ENCODE data around the gene TNRC18.
"Not testable (repeated sequence)": the region's sequence is repeated elsewhere in the genome, so short reads cannot be mapped to it uniquely, and the experiment has no call there.

GRCh38 chr7:5267829-5268228, 155.8 kb downstream of the TNRC18 start:
- TF ChIP-seq CTCF (conservative IDR thresholded peaks at IDR 0.05; ENCODE audit: low read length); EZH2phosphoT487 (IDR thresholded peaks at IDR 0.05; ENCODE audit: borderline replicate concordance, low read depth, low read length): not testable (repeated sequence)
